LNCAP (cell line): ENCODE results near the gene BFSP2.

ENCODE experiments used
- CTCF ChIP-seq: fragments of 450-650 bp; IDR thresholded peaks from 2 replicates; pipeline ENCODE4 v1.5.1; 2017; ENCODE audit warnings: mild to moderate bottlenecking

The BFSP2 gene

DNA sequence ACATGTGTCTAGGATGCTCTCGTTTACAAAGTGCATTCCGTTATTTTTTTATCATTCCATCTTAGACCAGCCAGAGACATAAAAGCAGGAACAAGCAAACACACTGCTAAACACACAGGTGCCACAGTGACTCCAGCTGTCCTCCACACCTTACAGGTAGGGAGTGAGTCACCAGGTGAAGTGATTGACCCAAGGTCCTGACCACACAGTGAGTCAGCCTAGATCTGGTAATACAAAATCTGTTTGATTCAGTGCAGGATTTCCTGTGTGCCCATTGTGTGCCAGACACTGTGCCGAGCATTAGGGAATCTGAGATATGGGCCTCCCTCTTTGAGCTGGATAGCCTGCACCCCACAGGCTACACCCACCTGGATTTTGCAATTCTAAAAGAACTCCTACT, 16.7 kb upstream of the BFSP2 start:
- TF ChIP-seq CTCF, result no peak

GRCh38 chr3:133383741-133384140, 16.1 kb upstream of the BFSP2 start:
- no peak for TF ChIP-seq CTCF

DNA sequence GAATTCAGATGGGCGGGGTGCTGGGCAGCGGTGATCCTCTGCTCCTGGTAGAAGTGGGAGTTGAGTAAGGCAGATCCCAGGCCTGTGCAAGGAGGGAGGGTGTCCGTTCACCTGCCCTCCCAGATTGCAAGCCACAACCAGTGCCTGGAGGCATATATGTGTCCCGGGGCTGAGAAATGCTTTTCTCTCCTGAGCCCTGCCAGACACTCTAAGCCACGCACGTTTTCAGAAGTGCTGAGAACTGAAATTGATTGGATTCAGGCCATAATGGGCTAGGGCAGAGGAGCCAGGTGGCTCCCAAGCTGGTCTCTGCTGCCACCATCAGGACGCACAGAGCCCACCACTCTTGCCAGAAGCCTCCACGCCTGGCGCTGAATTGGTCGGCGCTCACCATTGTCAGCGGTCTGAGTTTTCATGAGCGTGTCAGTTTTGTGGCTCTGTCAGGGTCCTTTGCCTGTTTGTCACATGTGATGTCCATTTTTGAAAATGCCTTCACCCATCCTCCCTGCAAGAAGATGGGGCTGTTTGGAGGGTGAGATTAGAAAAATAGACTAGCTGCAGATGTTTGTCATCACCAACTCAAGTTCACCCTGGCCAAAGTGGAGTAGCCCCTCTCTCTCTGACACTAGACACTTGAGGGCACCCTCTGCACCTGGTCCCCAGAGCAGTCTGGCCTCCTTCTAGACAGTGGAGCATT, 15.4 kb upstream of the BFSP2 start:
- peak; percentile 88 for TF ChIP-seq CTCF

DNA sequence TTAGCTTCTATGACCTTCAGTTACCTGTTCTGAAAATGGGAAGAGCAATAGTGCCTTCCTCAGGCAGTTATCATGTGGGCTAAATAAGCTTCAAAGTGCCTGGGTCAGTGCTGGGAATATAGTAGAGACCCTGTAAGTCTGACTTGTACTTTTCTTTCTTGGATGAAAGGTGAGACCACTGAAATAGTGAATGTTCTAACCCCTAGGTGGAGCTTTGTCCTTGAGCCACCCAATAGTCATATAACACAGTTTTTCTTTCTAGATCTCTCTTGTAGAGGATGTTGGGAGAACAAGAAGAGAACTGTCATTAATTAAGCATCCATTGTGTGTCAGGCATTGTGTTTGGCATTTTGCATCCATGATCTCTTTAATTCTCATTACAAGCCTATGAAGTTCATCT, 13.0 kb upstream of the BFSP2 start:
- no peak for TF ChIP-seq CTCF

- no peak for TF ChIP-seq CTCF
Measured at GRCh38 chr3:133387341-133387740, 12.5 kb upstream of the BFSP2 start.

- no peak for TF ChIP-seq CTCF
Measured at GRCh38 chr3:133388696-133389395, 11.0 kb upstream of the BFSP2 start.

DNA sequence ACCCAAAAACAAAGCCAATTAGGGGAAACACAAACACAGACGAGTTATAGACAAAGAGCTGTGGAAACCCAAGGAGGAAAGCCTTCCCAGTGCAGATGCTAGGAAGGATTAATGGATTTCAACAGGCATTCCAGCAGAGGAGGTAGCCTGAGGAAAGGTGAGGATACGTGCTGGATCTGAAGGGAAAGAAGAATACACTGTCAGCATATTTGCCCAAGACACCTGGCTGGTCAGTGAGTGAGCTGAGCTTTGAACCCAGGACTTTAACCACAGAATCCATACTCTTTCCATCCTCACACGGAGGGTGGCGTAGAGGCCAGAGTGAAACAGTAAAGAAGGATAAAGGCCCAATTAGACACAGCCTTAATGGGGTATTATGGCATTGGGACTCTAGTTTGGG, 9.1 kb upstream of the BFSP2 start:
- TF ChIP-seq CTCF, result no peak
